ENCODE data around the gene RAPGEF2. TPM values are rescaled to one million over a fixed set of nuclear protein-coding genes. Genes with fewer than 3 reads are reported as not detected.

Gene RAPGEF2
- total and polyA plus RNA-seq, 2 of the 8 experiments (the other 6 are each of a cell fraction or from before 2014, with no cell fraction given) = 24.4 to 48.6 TPM

DNA sequence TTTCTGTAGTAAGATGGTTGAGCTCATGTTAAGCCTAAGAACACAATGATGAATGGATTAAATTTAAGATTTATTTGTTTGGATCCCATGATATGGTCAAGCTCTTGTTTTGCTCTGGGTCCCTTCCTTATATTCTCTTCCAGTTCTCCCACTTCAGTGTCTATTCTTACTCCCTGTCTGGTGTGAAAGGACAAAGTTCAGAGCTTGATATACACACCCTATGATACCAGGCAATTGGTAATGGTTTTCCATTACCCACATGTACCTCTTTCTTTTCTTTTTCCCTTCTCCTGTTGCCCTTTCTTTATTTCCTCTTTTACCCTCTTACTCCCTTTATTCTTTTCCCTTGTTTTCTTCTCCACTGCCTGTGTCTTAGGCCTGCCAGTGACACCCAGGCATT lies 223.6 kb downstream of the RAPGEF2 start:
- no peak overlapping the region for H3K18ac ChIP-seq (ENCODE audit: extremely low read depth, low read length)
- no peaks in the 10 kb centered on the region for H3K9me3 ChIP-seq (ENCODE audit: insufficient read depth in 2 of 2, low read depth in 1 of 2, low read length in 1 of 2)
- no peak overlapping the region for H2BK20ac ChIP-seq (ENCODE audit: low read length)
- no peak overlapping the region for H2AK5ac ChIP-seq (ENCODE audit: low read depth, low read length)
- H3K79me1 ChIP-seq (ENCODE audit: low read depth, low read length) = no peaks in the 10 kb centered on the region
- H3K27me3 ChIP-seq (replicated peaks in 1 of 4; ENCODE audit: control insufficient read depth in 3 of 4, extremely low read depth in 1 of 4, insufficient read depth in 3 of 4, low read length in 3 of 4) = no peaks in the 10 kb centered on the region
- no peaks in the 10 kb centered on the region for H3K79me2 ChIP-seq (ENCODE audit: control insufficient read depth in 1 of 2, insufficient read depth in 2 of 2, low read length in 2 of 2)
- no peak overlapping the region for H2BK12ac ChIP-seq (ENCODE audit: low read depth, low read length)
- H3K27ac ChIP-seq (ENCODE audit: low read depth, low read length) = no peak overlapping the region
- H3K9ac ChIP-seq (replicated peaks in 1 of 4; ENCODE audit: extremely low read depth in 1 of 4, low read depth in 3 of 4, low read length in 3 of 4) = no peak overlapping the region
- H3K4me2 ChIP-seq (ENCODE audit: insufficient read depth in 1 of 2, low read depth in 2 of 2, low read length in 2 of 2) = no peak overlapping the region
- H3K4me1 ChIP-seq (replicated peaks in 1 of 4; ENCODE audit: control insufficient read depth in 3 of 4, insufficient read depth in 4 of 4, low read length in 3 of 4) = no peaks in the 10 kb centered on the region
- no peak for TF ChIP-seq TAF7 (optimal IDR thresholded peaks at IDR 0.05; ENCODE audit: borderline replicate concordance, low read depth, low read length)
- TF ChIP-seq TCF12 (IDR thresholded peaks at IDR 0.05; ENCODE audit: low read depth, low read length) = no peak
- no peak for TF ChIP-seq SUZ12 (IDR thresholded peaks at IDR 0.05; ENCODE audit: low read length)
- no peak for TF ChIP-seq EGR1 (IDR thresholded peaks at IDR 0.05; ENCODE audit: borderline replicate concordance, low read depth, low read length)
- POLR2A ChIA-PET (ENCODE audit: partially characterized antibody) = no interaction called here
- H4K91ac ChIP-seq (replicated peaks; ENCODE audit: insufficient read length, low read length) = no peak overlapping the region
- H4K5ac ChIP-seq (ENCODE audit: insufficient read length, low read depth, low read length) = no peak overlapping the region
- H3K4me3 ChIP-seq (ENCODE audit: extremely low read depth in 1 of 4, insufficient read depth in 2 of 4, low read depth in 3 of 4, low read length in 4 of 4) = no peak overlapping the region
- H3K4ac ChIP-seq (replicated peaks; ENCODE audit: insufficient read length, low read depth, low read length) = no peak overlapping the region
- no peak overlapping the region for H2BK5ac ChIP-seq (ENCODE audit: low read depth, low read length)
- CTCF ChIA-PET (ENCODE audit: partially characterized antibody) = interaction anchor here (0.6 to 1.5 kb wide), 3 partner anchors 9 to 469 kb away, joined by 3 read pairs; no protein-coding TSS in a partner anchor
- FAIRE-seq (no peak), DNase-seq (ENCODE audit: low read depth in 1 of 2, low spot score in 2 of 2) (no peak)
- H3K14ac ChIP-seq (ENCODE audit: insufficient read length) = no peak overlapping the region
- H2BK120ac ChIP-seq (replicated peaks; ENCODE audit: low read depth, low read length) = no peak overlapping the region
- H2AFZ ChIP-seq (ENCODE audit: low read length) = no peak overlapping the region
- no peak overlapping the region for H4K8ac ChIP-seq (ENCODE audit: extremely low read depth, insufficient read depth, low read length)
- H3K23ac ChIP-seq (ENCODE audit: insufficient read length) = no peak overlapping the region
- no peak overlapping the region for H2BK15ac ChIP-seq (ENCODE audit: low read length)
- no peak overlapping the region for H3K56ac ChIP-seq (replicated peaks; ENCODE audit: insufficient read length, low read depth, low read length)
- no peaks in the 10 kb centered on the region for H3K23me2 ChIP-seq (ENCODE audit: low read depth, low read length)
- H4K20me1 ChIP-seq (replicated peaks in 1 of 2; ENCODE audit: control insufficient read depth in 1 of 2, insufficient read depth in 2 of 2, low read length in 2 of 2) = no peaks in the 10 kb centered on the region
- peaks cover 0 to 20% (median 5%) of the 10 kb centered on the region in 4 experiments; a peak in 3 of 8 replicates for H3K36me3 ChIP-seq (ENCODE audit: control insufficient read depth in 2 of 4, insufficient read depth in 4 of 4, low read length in 3 of 4)

Measured in H1 (cell line).